Adipose tissue (tissue), 3 donors: ENCODE results near the gene PDE4B. TPM values are rescaled to one million over a fixed set of nuclear protein-coding genes. Genes with fewer than 3 reads are reported as not detected.
"Not testable (repeated sequence)": the region's sequence is repeated elsewhere in the genome, so short reads cannot be mapped to it uniquely, and the experiment has no call there.

Experiments
- H3K27ac ChIP-seq: one replicate; pipeline ENCODE4 v1.5.1; 2013; ENCODE audit warnings: low read depth, low read length
- WGBS, 3 donors: extraction: QIAGEN DNeasy Blood & Tissue Kit; methylation state at CpG; one replicate each; pipeline ENCODE4 v1.1.7; 2013; 5-methylcytosine and 5-hydroxymethylcytosine counted together
- polyA plus RNA-seq, 3 donors: library from polyadenylated mRNA; stranded (reverse); fragments of 200-250 nt; gene quantifications; one replicate each; pipeline ENCODE4 v1.2.3, GENCODE V29; 2013
- donor health status: healthy with polysubstance abuse.
- donor health status: Bipolar disorder and iron deficiency.
- donor health status: healthy.

PDE4B gene
- polyA plus RNA-seq, 3 donors: 1.3 to 10.0 (median 9.4) TPM

DNA sequence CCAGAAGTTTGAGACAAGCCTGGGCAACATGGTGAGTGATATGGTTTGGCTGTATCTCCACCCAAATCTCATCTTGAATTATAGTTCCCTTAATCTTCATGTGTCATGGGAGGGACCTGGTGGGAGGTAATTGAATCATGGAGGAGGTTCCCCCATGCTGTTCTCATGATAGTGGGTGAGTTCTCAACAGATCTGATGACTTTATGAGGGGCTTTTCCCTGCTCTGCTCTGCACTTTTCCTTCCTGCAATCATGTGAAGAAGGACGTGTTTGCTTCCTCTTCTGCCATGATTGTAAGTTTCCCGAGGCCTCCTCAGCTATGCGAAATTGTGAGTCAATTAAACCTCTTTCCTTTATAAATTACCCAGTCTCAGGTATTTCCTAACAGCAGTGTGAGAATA, 213.8 kb downstream of the PDE4B start:
- whole genome bisulfite sequencing, 3 donors: 64 to 72% (median 66%) methylated on average over 3 of the region's 3 CpGs

DNA sequence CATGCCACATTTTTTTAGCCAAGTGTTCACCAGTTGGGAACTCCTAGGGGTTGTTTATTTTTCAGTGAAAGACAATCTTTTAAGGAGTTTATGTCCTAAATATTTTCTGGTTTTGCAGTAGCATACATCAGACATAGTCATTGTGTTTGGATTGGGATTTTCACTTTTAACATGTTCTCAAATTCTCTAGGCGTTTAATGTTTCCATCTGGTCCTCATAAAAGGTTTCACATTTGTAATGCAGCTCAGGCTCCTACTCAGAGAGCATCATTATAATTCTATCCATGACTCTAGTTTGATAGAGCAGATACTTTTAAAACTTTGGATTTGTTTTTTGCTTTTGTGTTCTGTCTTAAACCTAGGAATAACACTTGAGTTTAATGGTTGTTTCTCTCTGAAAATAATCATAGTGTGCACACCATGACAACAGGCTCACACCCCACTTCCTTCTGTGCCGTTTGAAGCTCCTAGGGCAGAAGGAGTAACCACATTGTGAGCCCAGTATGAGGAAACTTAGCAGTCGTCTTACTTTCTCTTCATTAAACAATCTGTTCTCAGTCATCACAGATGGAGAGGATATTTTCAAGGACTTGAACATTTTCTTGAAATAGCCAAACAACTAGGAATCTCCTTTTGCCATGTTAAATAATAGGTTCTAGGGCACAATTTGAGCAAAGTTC, 219.6 kb downstream of the PDE4B start:
- WGBS, 3 donors: 28 to 38% (median 38%) methylated on average over 3 of the region's 3 CpGs
- no peak overlapping the region for H3K27ac ChIP-seq

More for the DNA sequence above, 213.8 kb downstream of the PDE4B start:
- H3K27ac ChIP-seq: not testable (repeated sequence)

DNA sequence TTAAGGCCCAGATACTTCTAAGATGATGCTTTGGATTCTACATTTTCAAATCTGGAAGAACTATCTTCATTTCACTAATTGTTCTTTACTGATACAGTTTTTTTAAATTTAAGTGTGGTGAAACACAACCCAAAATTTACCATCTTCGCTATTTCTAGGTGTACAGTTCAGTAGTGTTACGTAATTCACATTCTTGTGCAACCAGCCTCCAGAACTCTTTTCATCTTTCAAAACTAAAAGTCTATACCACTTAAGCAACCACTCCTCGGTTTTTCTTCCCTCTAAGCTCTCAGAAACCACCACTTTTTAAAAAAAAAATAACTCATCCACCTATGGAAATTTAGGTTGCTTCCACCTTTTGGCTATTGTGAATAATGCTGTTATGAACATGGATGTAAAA, 220.7 kb downstream of the PDE4B start:
- WGBS, 3 donors: 52 to 76% (median 54%) methylated on average over 3 of the region's 3 CpGs
- no peak overlapping the region for H3K27ac ChIP-seq

DNA sequence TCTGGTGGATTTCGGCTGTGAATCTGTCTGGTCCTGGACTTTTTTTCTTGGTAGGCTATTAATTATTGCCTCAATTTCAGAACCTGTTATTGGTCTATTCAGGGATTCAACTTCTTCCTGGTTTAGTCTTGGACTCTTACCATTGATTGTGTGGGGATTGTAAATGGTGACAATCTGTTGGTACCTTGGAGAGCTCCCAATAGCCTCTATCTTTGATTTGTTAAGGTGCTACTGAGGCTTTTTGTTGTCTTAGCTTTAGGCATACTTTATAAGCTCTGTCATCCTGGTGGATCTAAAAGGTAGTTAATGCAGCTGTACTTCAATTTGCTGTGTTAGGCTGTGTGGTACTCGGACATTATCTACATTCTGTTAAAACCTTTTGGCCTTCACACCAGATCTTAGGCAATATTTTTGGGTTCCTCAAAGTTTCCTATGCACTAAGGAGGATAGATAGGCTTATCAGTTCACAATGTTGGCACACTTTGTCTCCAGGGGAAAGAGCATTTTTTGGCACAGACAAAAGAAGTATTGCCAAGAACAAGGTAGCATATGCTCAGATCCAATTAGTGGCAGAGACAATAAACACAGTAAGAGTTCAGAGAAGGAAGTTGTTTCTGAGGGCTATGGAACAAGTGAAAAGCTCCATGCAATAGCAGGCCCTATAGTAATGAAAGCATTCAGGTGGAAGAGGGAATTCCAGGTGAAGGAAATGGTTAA, 230.4 kb downstream of the PDE4B start:
- H3K27ac ChIP-seq: no peak overlapping the region
- WGBS, 3 donors: 67 to 82% (median 79%) methylated on average over 2 of the region's 2 CpGs

DNA sequence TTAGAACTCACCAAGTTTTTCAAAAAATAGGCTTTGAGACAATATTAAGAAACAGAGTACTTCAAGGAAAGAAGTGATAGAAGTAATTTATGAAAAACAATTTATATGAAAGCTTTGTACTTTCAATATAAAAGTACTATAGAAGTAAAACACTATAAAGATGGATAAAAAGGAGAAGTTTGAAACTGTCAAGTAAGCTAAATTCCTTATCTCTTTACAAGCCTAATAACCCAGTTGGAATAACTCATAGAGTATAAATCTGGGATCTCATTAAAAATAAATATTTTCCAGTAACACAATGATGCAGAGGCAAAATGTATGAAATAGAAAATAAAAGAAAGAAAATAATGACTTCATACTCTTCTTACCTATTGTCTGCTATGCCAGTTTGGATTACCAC, 232.5 kb downstream of the PDE4B start:
- no peak overlapping the region for H3K27ac ChIP-seq

DNA sequence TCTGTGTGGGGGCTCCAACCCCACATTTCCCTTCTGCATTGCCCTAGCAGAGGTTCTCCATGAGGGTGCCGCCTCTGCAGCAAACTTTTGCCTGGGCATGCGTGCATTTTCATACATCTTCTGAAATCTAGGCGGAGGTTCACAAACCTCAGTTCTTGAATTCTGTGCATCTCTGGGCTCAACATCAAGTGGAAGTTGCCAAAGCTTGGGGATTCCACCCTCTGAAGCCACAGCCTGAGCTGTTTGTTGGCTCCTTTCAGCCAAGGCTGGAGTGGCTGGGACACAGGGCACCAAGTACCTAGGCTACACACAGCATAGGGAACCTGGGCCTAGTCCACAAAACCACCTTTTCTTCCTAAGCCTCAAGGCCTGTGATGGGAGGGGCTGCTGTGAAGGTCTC, 235.3 kb downstream of the PDE4B start:
- H3K27ac ChIP-seq: no peak overlapping the region
- WGBS, 3 donors: 84 to 97% (median 95%) methylated on average over 3 of the region's 3 CpGs

DNA sequence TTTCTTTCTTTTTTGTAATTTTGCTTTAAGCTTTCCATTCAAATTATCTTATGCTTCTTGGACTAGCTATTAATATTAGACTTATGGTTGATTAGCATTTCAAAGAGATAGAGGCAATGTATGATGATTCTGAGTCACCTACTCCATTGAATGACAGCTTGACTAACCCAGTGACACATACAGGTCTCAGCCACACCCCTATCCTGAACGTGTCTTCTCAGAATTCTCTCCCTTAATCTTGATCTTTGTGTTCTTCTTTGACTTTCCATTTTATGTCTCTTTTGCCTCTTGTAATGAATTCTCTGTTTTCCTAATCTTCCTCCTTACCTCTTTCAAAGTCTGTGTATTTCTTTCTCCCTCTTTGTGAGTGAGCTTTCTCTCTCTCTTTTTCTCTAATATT, 241.1 kb downstream of the PDE4B start:
- H3K27ac ChIP-seq: no peak overlapping the region
- 12 to 33% (median 14%) methylated on average over 1 of the region's 1 CpG for WGBS, 3 donors

DNA sequence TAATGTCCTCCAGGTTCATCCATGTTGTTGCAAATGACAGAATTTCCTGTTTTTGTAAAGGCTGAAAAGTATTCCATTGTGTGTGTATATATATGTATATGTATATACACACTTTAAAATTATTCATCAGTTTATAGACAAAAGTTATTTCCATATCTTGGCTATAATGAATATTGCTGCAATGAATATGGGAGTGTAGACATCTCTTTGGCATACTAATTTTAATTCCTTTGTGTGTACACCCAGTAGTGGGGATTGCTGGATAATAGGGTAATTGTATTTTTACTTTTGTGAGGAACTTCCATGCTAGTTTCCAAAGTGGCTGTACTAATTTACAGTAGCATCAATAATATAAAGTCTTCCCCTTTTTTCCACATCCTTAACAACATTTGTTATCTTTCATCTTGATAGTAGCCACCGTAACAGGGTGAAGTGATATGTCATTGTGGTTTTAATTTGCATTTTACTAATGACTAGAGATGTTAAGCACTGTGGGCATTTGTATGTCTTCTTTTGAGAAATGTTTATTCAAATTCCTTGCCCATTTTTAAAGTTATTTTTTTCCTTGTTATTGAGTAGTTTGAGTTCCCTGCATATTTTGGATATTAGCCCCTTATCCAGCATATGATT, 243.0 kb downstream of the PDE4B start:
- 26 to 45% (median 41%) methylated on average over 1 of the region's 1 CpG for WGBS, 3 donors

DNA sequence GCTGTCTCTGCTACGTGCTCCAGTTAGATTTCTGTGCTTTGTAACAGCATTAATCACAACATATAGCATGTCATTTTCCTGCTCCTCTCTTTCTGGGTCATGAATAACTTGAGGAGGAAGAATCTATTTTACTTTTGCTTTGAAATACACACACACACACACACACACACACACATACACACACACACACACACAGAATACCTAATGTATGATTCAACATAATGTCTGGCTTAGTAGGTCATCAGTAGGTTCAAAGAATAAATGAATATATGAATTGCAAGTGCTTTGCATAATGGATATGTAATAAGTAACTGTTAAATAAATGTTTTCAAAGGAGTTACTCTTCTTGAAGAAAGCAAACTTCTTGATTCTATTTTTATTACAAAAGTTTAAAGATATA, 249.0 kb downstream of the PDE4B start:
- no peak overlapping the region for H3K27ac ChIP-seq
- 39 to 71% (median 40%) methylated on average over 1 of the region's 1 CpG for WGBS, 3 donors

More for the DNA sequence above, 243.0 kb downstream of the PDE4B start:
- H3K27ac ChIP-seq: no peak overlapping the region

DNA sequence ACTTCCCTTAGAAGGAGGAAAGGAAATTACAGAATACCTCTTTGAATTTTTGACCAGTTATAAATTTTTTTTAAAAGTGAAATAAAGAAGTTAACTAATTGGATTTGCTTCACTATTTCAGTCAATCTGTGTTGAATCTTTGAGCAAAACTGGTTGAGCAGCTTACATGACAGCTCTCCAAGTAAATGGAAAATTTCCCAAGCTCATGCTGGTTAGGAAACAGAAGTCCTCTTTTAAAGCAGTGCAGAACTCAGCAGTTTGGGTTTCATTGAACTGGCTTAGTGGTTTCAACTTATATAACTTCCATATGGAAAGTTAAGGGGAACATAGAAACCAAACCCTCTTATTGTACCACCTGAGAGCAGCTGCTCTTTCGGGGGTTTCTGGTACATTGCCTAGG, 250.5 kb downstream of the PDE4B start:
- 71 to 92% (median 84%) methylated on average over 1 of the region's 1 CpG for WGBS, 3 donors
- no peak overlapping the region for H3K27ac ChIP-seq

DNA sequence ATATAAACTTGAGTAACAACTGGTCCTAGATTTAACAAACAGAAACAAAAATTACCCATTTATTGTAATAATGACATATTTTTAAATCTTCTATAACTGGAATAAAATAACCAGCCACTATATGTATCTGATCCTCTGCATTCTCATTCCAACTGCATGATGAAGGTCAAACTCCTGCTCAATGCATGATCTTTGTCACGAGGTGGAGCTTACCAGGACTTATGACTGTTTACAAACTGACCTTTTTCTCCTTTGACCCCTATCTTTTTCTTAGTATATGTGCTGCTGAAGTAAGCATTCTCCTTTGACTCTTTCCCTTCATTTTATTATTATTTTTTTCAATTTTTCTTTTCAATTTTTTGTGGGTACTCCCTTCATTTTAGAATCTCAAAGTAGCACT, 252.2 kb downstream of the PDE4B start:
- no peak overlapping the region for H3K27ac ChIP-seq
- 55 to 69% (median 60%) methylated on average over 1 of the region's 1 CpG for WGBS, 3 donors

DNA sequence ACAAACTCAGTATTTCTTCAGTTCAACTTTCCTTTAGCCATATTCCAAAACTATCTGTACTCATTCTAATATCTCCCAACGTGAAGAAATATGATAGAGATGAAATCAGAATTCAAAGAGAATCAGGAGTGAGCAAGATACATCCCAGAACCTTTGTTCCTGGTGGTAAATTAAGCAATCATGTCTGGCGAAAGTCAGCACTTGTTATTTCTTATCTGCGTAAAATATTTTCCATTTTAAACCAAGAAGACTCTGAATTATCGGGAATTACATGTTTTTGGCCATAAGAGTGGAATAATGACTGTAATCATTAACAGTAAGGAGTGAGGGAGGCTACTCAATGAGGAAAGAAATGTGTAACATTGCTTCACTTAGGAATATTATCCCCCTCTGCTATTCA, 253.7 kb downstream of the PDE4B start:
- WGBS, 3 donors: 23 to 66% (median 59%) methylated on average over 4 of the region's 4 CpGs
- H3K27ac ChIP-seq: no peak overlapping the region

DNA sequence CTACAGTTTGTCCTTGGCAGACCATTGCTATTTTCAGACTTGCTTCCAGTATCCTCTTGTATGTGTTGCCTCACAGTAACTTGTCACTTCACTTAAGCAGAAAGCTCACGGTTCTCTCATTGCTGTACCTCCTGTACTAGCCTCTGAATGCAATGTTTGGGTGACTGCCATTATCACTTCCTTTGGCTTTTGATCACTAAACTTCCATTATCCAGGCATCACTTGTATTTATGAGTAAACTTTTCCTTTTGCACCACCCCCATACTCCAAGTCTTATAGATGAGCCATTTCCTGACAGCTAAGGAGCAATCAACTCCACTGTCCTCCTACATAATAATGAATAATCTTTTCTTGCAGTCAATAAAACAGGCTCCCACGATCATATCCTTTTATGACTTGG, 255.3 kb downstream of the PDE4B start:
- WGBS, 3 donors: 49 to 61% (median 56%) methylated on average over 2 of the region's 2 CpGs
- no peak overlapping the region for H3K27ac ChIP-seq

DNA sequence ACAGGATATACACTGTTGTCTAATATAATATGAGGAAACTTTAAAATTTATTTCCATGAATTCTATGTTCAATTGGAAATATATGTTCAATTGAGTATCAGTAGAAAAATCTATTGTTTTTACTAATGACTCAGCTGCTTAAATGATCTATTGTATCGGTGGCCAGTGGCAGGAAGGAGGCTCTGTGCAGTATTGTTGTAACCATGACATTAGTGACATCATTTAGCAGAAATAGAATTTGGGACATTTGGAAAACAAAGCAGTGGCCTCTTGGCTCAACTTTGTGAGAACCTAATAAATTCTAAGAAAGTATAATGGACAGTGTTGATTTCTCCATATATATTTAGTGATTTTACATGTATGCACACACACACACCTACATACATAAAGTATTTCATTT, 257.4 kb downstream of the PDE4B start:
- H3K27ac ChIP-seq: no peak overlapping the region
- 71 to 81% (median 77%) methylated on average over 1 of the region's 1 CpG for WGBS, 3 donors

DNA sequence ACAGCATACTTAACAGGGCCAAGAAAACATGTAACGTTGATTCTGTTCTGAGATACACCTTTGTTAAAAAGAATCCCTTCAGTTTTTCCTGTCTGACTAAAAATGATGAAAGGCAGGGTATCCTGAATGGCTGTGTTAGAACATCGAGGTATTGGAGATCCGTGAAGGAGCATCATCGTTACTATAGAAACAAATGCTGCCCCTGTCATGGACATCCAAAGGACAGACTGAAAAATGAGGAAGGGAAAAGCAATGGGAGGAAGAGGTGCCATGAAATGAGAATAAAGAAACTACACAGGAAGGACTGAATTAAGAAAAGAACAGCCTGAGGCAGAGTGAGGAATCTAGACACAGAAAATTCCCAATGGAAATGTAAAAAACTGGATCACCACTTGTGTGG, 257.9 kb downstream of the PDE4B start:
- WGBS, 3 donors: 74 to 80% (median 75%) methylated on average over 4 of the region's 4 CpGs
- H3K27ac ChIP-seq: no peak overlapping the region

DNA sequence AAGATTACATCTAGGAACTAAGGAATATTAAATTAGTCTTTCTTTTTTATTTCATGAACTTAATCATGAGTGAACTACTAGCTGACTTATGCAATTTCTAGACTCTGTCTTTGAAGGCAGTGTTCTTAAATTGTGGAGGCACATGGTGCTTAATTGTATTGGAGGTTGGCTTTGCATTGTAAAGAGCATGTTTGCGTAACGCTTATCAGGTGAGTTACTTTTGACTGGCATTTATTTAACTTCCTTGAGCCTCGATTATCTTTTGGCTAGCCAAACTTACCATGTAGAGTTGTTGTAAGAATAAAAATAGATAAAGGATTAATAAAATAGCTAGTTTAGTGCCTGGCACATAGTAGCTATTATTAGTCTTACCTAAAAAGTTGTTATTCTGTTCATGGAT, 262.4 kb downstream of the PDE4B start:
- 41 to 87% (median 83%) methylated on average over 3 of the region's 3 CpGs for WGBS, 3 donors
- H3K27ac ChIP-seq: no peak overlapping the region

DNA sequence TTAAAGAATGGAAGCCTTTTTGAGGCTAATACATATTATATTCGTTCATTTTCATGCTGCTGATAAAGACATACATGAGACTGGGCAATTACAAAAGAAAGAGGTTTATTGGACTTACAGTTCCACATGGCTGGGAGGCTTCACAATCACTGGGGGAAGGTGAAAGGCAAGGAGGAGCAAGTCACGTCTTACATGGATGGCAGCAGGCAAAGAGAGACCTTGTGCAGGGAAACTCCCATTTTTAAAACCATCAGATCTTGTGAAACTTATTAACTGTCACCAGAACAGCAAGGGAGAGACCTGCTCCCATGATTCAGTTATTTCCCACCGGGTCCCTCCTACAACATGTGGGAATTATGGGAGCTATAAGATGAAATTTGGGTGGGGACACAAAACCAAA, 264.8 kb downstream of the PDE4B start:
- WGBS, 3 donors: 57 to 85% (median 79%) methylated on average over 3 of the region's 3 CpGs
- H3K27ac ChIP-seq: not testable (repeated sequence)

DNA sequence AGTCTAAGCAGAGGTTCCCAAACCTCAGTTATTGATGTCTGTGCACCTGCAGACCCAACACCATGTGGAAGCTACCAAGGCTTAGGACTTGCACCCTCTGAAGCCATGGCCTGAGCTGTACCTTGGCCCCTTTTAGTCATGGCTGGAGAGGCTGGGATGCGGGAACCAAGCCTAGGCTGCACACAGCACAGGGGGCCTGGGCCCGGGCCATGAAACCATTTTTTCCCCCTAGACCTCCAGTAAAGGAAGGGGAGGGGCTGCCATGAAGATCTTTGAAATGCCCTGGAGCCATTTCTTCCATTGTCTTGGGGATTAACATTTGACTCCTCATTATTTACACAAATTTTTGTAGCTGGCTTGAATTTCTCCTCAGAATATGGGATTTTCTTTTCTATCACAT, 265.9 kb downstream of the PDE4B start:
- WGBS, 3 donors: 73 to 91% (median 84%) methylated on average over 2 of the region's 2 CpGs
- H3K27ac ChIP-seq: no peak overlapping the region

DNA sequence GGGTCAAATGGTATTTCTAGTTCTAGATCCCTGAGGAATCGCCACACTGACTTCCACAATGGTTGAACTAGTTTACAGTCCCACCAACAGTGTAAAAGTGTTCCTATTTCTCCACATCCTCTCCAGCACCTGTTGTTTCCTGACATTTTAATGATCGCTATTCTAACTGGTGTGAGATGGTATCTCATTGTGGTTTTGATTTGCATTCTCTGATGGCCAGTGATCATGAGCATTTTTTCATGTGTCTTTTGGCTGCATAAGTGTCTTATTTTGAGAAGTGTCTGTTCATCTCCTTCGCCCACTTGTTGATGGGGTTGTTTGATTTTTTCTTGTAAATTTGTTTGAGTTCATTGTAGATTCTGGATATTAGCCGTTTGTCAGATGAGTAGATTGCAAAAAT, 274.5 kb downstream of the PDE4B start:
- H3K27ac ChIP-seq: not testable (repeated sequence)
- 71 to 79% (median 78%) methylated on average over 3 of the region's 4 CpGs for WGBS, 3 donors
